Epidermal melanocyte (primary cell): Measurements from ENCODE around the gene KRTCAP2.
A peak's percentile ranks its signal among the peaks of the same experiment; 100 is the strongest.
"Not testable (repeated sequence)": the region's sequence is repeated elsewhere in the genome, so short reads cannot be mapped to it uniquely, and the experiment has no call there.

Experiments
- DNase-seq: peaks from one replicate; pipeline ENCODE4 v3.0.0; 2011; ENCODE audit warnings: low spot score; ENCODE audit not compliant: insufficient read length

Gene KRTCAP2

DNA sequence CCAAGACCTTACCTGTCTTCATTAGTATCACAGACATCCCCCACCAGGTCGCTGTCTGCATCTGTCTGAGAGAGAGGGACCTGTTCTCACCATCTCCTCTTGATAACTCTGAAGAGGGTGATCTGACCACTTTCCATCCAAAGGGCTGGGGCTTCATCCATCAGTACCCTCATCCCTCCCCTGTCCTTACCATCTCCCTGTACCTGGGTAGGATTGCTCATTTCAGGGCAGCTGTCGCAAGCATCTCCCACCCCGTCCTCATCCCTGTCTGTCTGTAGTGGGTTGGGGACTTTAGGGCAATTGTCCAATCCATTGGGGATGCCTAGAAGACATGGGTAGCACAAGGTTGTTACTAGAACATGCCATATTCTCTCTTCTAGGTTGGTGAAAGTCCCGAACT, 26.7 kb upstream of the KRTCAP2 start:
- no peak for DNase-seq

- DNase-seq = no peak
Observed at GRCh38 chr1:155198547-155198906, 25.4 kb upstream of the KRTCAP2 start.

DNA sequence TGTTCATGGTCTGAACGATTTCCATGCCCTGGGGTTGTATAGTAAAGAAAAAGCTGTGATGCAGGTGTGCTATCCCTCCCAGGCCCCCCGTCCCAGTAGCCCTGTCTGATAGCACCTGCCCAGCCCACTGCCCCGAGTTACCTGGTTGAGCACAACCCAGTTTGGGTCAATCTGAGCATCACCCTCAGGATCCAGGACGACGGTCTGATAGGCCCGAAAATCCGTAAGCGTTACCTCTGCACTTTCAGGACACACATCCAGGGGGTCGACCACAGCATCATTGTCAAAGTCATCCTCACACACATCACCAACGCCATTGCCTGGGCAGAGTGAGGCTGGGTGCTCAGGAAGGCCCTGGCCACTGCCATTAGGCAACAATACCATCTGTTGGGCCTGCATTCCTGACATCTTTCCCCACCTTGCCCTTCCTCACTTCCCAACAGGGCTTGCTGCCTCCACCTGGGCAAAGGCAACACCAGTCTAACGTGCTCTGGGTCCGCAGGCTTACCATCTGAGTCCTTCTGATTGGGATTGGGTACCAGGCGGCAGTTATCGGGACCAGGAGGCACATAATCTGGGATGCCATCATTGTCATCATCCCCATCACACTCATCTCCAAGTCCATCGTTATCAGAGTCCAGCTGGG, 24.9 kb upstream of the KRTCAP2 start:
- no peak for DNase-seq

GRCh38 chr1:155196893-155197638, 24.0 kb upstream of the KRTCAP2 start:
- no peak for DNase-seq

GRCh38 chr1:155196103-155196892, 23.2 kb upstream of the KRTCAP2 start:
- DNase-seq = no peak

GRCh38 chr1:155195201-155196102, 22.3 kb upstream of the KRTCAP2 start:
- no peak for DNase-seq

GRCh38 chr1:155193991-155194240, 20.8 kb upstream of the KRTCAP2 start:
- DNase-seq = not testable (repeated sequence)

- DNase-seq = peak; percentile 95
Observed at GRCh38 chr1:155193275-155193990, 20.3 kb upstream of the KRTCAP2 start.

DNA sequence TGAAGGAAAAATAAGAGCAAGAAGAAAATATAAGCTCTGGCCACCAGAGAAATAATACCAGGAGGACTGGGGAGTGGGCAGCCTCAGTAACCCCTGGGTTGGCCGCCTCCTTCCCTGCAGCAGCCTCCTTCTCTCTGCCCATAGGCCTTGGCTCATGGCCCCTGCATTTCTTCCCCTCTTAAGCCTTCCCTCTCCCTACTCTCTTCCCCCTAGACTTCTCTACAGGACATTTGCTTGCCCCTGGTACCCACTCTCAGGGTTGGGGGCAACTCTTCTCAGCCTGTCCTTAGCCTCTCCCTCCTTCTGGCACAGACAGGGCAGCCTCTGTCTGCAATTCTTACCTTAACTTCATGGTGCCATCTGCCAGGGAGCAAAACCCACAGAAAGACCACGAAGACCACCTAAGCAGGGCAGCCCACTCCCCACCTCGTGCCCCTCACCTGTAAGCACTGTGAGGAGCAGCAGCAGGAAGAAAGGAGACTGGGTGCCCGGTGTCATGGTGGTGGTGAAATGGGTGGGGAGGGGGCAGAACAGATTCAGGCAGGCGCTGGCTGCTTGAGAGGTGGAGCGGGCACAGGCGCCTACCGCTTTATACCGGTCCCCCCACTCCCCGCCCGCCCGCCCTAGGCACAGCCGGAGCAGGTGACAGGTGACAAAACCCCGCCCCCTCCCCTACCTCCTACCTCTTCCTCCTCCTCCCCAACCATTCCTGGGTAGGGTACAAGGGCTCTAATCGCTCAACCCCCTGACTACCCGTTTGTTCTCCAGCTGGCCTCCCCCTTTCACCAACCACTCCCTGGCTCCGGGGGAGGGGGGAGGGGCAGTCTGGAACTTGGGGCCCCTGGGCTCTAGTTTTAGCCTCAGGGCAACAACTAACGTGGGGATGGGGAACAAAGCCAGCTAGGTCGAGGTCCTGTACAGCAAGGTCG, 19.5 kb upstream of the KRTCAP2 start:
- DNase-seq = no peak

- no peak for DNase-seq
Observed at GRCh38 chr1:155191904-155192303, 18.8 kb upstream of the KRTCAP2 start.

GRCh38 chr1:155189926-155190325, 16.8 kb upstream of the KRTCAP2 start:
- not testable (repeated sequence) for DNase-seq

- DNase-seq = no peak
Observed at GRCh38 chr1:155188268-155188667, 15.2 kb upstream of the KRTCAP2 start.

GRCh38 chr1:155187456-155187891, 14.4 kb upstream of the KRTCAP2 start:
- DNase-seq = no peak

- no peak for DNase-seq
Observed at GRCh38 chr1:155186794-155187455, 13.8 kb upstream of the KRTCAP2 start.

- no peak for DNase-seq
Observed at GRCh38 chr1:155186067-155186793, 13.1 kb upstream of the KRTCAP2 start.

DNA sequence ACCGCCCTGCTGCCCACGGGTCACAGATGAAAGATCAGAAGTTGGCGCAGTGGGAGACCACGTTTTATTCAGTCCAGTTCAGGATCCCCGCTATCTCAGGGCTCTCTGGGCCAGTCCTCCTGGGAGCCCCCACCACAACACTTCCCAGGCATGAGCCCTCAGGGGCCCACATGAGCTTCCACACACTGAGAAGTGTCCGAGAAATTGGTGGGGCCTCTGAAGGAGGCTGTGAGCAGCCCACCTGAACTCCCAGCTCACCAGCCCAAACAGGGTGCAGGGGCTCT, 12.6 kb upstream of the KRTCAP2 start:
- no peak for DNase-seq

- no peak for DNase-seq
Observed at GRCh38 chr1:155184835-155185782, 12.0 kb upstream of the KRTCAP2 start.

DNA sequence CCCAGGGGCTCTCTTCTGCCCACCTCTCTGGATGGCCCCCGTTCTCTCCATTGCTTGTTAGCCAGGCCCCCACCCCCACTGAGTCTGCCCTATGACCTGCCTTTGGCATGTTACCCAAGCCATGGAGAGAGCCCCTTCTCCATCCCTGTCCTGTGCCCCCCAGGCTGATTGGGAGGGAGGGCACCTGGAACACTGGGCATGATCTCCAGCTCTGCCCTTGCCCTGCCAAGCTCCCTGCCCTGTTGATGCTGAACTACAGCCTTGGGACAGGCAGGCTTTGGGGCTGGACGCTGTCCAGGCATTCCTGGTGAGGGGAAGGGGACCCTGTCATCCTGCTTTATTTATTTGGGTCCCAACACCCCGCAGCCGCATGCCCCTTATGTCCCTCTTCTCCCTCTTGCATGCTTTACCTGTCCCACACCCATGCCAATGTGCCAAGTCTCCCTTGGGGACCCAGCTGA, 11.3 kb upstream of the KRTCAP2 start:
- DNase-seq = no peak
